ENCODE measurements around the gene PCDHGB1. TPM values are rescaled to one million over a fixed set of nuclear protein-coding genes. Genes with fewer than 3 reads are reported as not detected.

The PCDHGB1 gene
- total RNA-seq, 1 experiment from 2014 or later: 0.15 TPM

- BruUV-seq (replicated peaks): no TSS peak
- Histone ChIP-seq H3K27me3 (ENCODE audit: insufficient read depth, low read length) (no peaks in the 10 kb centered on the region), H4K20me1 (ENCODE audit: insufficient read depth) (no peaks in the 10 kb centered on the region), H3K79me2 (ENCODE audit: insufficient read depth, low read length) (no peaks in the 10 kb centered on the region), H3K27ac (ENCODE audit: low read depth, low read length) (no peak within 1 kb of the TSS), H3K9me2 (ENCODE audit: insufficient read depth) (no peaks in the 10 kb centered on the region), H3K9ac (ENCODE audit: low read length) (no peak within 1 kb of the TSS), H3K36me3 (ENCODE audit: control insufficient read depth in 1 of 2, insufficient read depth in 2 of 2, low read length in 2 of 2) (no peaks in the 10 kb centered on the region), H3K4me2 (ENCODE audit: low read length) (no peak within 1 kb of the TSS), H3K4me3 (replicated peaks in 1 of 2; ENCODE audit: low read depth in 1 of 2, low read length in 2 of 2) (no peak within 1 kb of the TSS), H2AFZ (ENCODE audit: low read depth, low read length, poor library complexity, severe bottlenecking) (no peak within 1 kb of the TSS), H3K9me3 (ENCODE audit: control insufficient read depth in 1 of 2, insufficient read depth in 1 of 2, low read depth in 1 of 2, low read length in 2 of 2) (peaks cover 5 to 6% of the 10 kb centered on the region in 2 experiments; a peak in 2 of 4 replicates), H3K4me1 (ENCODE audit: control insufficient read depth in 1 of 2, insufficient read depth in 2 of 2, low read length in 2 of 2) (no peaks in the 10 kb centered on the region)
- DNase-seq (ENCODE audit: low read depth, low spot score) (no peak), ATAC-seq (no peak)
- ChIA-PET CTCF (interaction anchor here (1.0 to 1.1 kb wide), 2 partner anchors 44 to 200 kb away, joined by 3 read pairs; partner anchors contain the start of gene TAF7), POLR2A (no interaction called here), RAD21 (ENCODE audit: low non-redundant PET in 1 of 2, low total read pairs in 2 of 2, uncharacterized antibody in 2 of 2, unreplicated experiment in 2 of 2) (no interaction called here)
- intact Hi-C loops (cut with micrococcal nuclease): no loop called here
- no peak for TF ChIP-seq POLR2A (IDR thresholded peaks at IDR 0.05; ENCODE audit: borderline replicate concordance, extremely low read depth, insufficient read depth, insufficient read length)
- TF ChIP-seq FOSL1 (IDR thresholded peaks at IDR 0.05; ENCODE audit: low read depth): no peak
- TF ChIP-seq JUND (IDR thresholded peaks at IDR 0.05): no peak
- TF ChIP-seq YY1 (IDR thresholded peaks at IDR 0.05; ENCODE audit: extremely low read depth, insufficient replicate concordance, low read depth, low read length): no peak
- no peak for TF ChIP-seq RAD21 (IDR thresholded peaks at IDR 0.05; ENCODE audit: low read depth)
- TF ChIP-seq SP1 (IDR thresholded peaks at IDR 0.05; ENCODE audit: low read depth): no peak
- TF ChIP-seq ELF1 (IDR thresholded peaks at IDR 0.05; ENCODE audit: borderline replicate concordance, low read depth): no peak
- TF ChIP-seq EZH2phosphoT487 (IDR thresholded peaks at IDR 0.05; ENCODE audit: borderline replicate concordance): no peak
- no peak for TF ChIP-seq ZBTB33 (IDR thresholded peaks at IDR 0.05; ENCODE audit: extremely low read depth, insufficient replicate concordance, low read length)
- TF ChIP-seq EZH2 (IDR thresholded peaks at IDR 0.05): no peak
- TF ChIP-seq REST (IDR thresholded peaks at IDR 0.05; ENCODE audit: low read depth): no peak
Observed at GRCh38 chr5:141363952-141364660, 14.2 kb downstream of the PCDHGB1 start, which contains the start of gene PCDHGA5. Gene PCDHGA5 (plus strand): TSS chr5:141364162. CDS start chr5:141364331, 169 bp downstream.
